Mesothelial cell of epicardium (in vitro differentiated cells): ENCODE results near the gene PLEKHA1. TPM values are rescaled to one million over a fixed set of nuclear protein-coding genes. Genes with fewer than 3 reads are reported as not detected.

Experiments
- DNase-seq, 2 experiments: peaks; one replicate each; pipeline ENCODE4 v3.0.0; 2021; ENCODE audit warnings: low spot score in 2 of 2; ENCODE audit not compliant: unreplicated experiment in 2 of 2
- H3K27ac Mint-ChIP-seq: 2 replicates; pipeline ENCODE4 v1.8.0; 2021; ENCODE audit warnings: mixed read lengths
- H3K27me3 Mint-ChIP-seq: 2 replicates; pipeline ENCODE4 v1.8.0; 2021; ENCODE audit warnings: low read depth, mixed read lengths
- H3K36me3 Mint-ChIP-seq: 2 replicates; pipeline ENCODE4 v1.8.0; 2021; ENCODE audit warnings: mixed read lengths
- H3K4me1 Mint-ChIP-seq: 2 replicates; pipeline ENCODE4 v1.8.0; 2021; ENCODE audit warnings: mixed read lengths
- H3K4me3 Mint-ChIP-seq: 2 replicates; pipeline ENCODE4 v1.8.0; 2021; ENCODE audit warnings: mild to moderate bottlenecking, moderate library complexity, mixed read lengths
- H3K9me3 Mint-ChIP-seq: 2 replicates; pipeline ENCODE4 v1.8.0; 2021; ENCODE audit warnings: mixed read lengths
- total RNA-seq: library from RNA; stranded (reverse); gene quantifications from 3 replicates; pipeline ENCODE4 v1.2.1, GENCODE V29; 2021
- TF ChIP-seq, protein P1 (sequence below): fragments of 200-600 bp; sonication (generic); IDR thresholded peaks from one replicate; pipeline ENCODE4 v1.5.0; 2021; ENCODE audit warnings: antibody characterized with exemption; ENCODE audit not compliant: unreplicated experiment

Gene PLEKHA1
- total RNA-seq, 1 donor from 2014 or later, result 33.1 TPM

GRCh38 chr10:122404576-122404975, 30.1 kb downstream of the PLEKHA1 start:
- Mint-ChIP-seq H3K4me3 (no peak overlapping the region), H3K27me3 (no peaks in the 10 kb centered on the region), H3K4me1 (peaks cover 6% of the 10 kb centered on the region), H3K36me3 (peaks cover 6% of the 10 kb centered on the region), H3K27ac (no peak overlapping the region), H3K9me3 (no peaks in the 10 kb centered on the region)
- TF ChIP-seq, protein P1, sequence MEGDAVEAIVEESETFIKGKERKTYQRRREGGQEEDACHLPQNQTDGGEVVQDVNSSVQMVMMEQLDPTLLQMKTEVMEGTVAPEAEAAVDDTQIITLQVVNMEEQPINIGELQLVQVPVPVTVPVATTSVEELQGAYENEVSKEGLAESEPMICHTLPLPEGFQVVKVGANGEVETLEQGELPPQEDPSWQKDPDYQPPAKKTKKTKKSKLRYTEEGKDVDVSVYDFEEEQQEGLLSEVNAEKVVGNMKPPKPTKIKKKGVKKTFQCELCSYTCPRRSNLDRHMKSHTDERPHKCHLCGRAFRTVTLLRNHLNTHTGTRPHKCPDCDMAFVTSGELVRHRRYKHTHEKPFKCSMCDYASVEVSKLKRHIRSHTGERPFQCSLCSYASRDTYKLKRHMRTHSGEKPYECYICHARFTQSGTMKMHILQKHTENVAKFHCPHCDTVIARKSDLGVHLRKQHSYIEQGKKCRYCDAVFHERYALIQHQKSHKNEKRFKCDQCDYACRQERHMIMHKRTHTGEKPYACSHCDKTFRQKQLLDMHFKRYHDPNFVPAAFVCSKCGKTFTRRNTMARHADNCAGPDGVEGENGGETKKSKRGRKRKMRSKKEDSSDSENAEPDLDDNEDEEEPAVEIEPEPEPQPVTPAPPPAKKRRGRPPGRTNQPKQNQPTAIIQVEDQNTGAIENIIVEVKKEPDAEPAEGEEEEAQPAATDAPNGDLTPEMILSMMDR, result no peak
- no peak for DNase-seq

GRCh38 chr10:122407375-122408125, 33.0 kb downstream of the PLEKHA1 start:
- DNase-seq, result no peak
- H3K9me3 Mint-ChIP-seq, result no peaks in the 10 kb centered on the region

GRCh38 chr10:122413327-122413726, 38.8 kb downstream of the PLEKHA1 start:
- Mint-ChIP-seq H3K36me3 (peaks cover 21% of the 10 kb centered on the region), H3K27me3 (no peaks in the 10 kb centered on the region), H3K4me3 (no peak overlapping the region), H3K4me1 (no peaks in the 10 kb centered on the region), H3K9me3 (no peaks in the 10 kb centered on the region), H3K27ac (no peak overlapping the region)
- no peak for DNase-seq
- TF ChIP-seq, protein P1, result no peak

More at GRCh38 chr10:122407375-122408125, 33.0 kb downstream of the PLEKHA1 start:
- H3K27me3 Mint-ChIP-seq, result no peaks in the 10 kb centered on the region
- H3K4me3 Mint-ChIP-seq, result no peak overlapping the region
- peaks cover 6% of the 10 kb centered on the region for H3K4me1 Mint-ChIP-seq
- H3K36me3 Mint-ChIP-seq, result peaks cover 8% of the 10 kb centered on the region
- TF ChIP-seq, protein P1, result no peak
- H3K27ac Mint-ChIP-seq, result no peak overlapping the region

DNA sequence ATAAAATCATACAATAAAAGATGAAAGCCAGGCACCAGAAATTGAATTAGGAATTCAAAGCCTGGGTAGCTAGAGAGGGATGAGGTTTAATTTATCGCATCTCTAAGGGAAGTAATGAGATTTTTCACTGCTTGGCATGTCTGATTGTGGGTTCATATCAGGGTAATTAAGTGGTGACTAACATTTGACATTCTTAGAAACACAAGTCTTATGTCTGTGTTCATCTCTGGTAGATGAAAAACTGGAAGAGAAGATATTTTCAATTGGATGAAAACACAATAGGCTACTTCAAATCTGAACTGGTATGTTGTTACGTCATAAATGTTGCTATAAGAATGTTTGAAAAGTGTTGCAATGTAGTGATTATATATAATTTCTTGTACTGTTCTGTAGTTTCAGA, 43.2 kb downstream of the PLEKHA1 start:
- no peak for DNase-seq
- Mint-ChIP-seq H3K4me1 (peaks cover 2% of the 10 kb centered on the region), H3K27ac (no peak overlapping the region), H3K4me3 (no peak overlapping the region), H3K27me3 (no peaks in the 10 kb centered on the region), H3K9me3 (no peaks in the 10 kb centered on the region), H3K36me3 (peaks cover 28% of the 10 kb centered on the region)
- TF ChIP-seq, protein P1, result no peak

DNA sequence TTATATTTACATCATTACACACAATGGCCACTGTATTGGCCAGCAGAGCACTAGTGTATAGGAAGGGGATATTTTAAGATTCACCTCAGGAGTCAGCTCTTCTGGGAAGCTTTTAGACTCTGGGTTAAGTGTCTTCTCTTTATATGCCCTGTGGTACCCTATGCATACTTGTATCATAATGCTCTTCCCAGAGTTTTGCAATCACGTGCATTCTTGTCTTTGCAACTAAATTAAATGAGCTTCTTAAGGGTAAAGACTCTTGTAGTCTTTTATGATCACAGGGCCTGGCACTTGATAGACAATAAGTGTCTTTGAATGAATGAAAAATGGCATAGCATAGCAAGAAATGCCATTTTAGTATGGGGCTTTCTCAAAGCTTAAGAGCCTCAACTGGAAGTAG, 44.5 kb downstream of the PLEKHA1 start:
- Mint-ChIP-seq H3K27me3 (no peaks in the 10 kb centered on the region), H3K4me3 (no peak overlapping the region), H3K36me3 (peaks cover 27% of the 10 kb centered on the region), H3K9me3 (no peaks in the 10 kb centered on the region), H3K27ac (no peak overlapping the region), H3K4me1 (peaks cover 2% of the 10 kb centered on the region)
- TF ChIP-seq, protein P1, result no peak
- DNase-seq, result no peak
